HG03575 (cell line): ENCODE data around the gene VIPR2.
"Not testable (repeated sequence)": the region's sequence is repeated elsewhere in the genome, so short reads cannot be mapped to it uniquely, and the experiment has no call there.

ENCODE experiments used
- ATAC-seq: cut with Tn5 transposase; IDR thresholded peaks from one replicate; pipeline ENCODE4 v1.9.1; 2021; ENCODE audit not compliant: unreplicated experiment, insufficient number of reproducible peaks, low FRiP score; ENCODE audit errors: extremely low read depth

The VIPR2 gene

DNA sequence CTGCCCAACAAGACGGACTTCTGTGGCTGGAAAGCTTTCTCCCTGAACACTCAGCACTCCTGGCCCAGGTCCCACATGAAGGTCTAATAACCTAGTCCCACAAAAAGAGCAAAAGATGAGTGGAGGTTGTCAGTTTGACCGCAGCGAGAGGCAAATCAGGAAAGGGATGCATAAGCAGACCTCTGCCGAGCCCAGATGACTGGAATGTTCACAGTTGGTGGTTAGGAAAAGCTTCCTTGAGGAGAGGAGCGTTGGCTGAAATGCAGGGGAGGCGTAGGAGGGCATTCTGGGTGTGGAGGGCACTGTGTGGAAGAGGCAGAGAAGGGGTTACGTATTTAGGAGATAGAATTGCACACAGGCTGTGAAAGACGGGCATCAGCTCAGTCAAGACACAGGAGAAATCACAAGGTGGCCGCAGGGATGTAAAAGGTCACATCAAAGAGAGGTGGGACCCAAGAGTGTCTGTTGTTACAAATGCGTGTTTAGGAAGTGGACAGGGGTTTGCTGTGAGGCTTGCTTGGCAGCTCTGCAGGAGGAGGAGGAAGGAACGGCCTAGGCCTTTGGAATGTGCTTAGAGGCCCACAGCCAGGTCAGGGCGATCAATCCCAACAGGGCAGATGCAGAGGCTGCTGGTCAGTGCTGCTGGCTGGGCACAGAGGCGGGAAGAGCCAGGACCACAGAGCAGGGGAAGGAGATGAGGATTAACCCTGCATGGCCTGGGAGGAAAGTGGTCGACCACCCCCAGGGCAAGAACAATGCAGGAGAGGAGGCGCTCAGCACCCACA is 133.5 kb downstream of the VIPR2 start:
- no peak for ATAC-seq

DNA sequence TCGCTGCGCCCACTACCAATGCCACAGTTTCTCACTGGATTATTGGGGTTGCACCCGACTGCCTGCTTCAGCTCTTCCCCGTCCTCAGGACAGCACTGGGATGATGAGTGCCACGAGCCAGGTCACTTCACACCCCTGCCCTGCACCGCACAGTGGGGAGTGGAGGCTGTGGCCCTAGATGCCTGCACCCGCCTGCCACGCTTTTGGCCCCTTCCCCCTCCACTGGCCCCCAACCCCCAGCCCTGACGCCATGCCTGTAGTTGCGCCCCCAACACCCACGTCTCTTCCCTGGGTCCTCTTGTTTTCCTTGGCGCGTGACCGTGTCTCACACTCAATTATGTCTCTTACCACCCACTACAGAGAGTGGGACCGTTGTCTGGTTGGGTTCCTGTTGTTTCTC is 134.3 kb downstream of the VIPR2 start:
- ATAC-seq, result no peak

DNA sequence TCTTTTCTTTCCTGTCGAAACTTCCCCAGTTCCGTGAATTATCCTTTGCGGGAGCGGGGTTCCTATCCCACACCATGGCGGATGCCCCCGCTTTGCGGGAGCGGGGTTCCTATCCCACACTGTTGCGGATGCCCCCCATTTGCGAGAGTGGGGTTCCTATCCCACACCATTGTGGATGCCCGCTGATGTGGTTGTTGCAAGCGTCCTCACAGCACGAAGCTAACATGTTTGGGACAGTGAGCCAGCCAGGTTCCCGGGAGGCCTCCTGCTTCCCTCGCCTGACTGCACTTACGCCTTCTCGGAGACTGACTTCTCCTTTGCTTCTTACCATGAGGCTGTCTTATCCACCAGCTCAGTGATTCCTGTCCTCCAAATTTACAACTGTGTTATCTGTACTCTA is 134.7 kb downstream of the VIPR2 start:
- no peak for ATAC-seq

- ATAC-seq, result no peak
Observed at GRCh38 chr7:159008417-159008816, 136.2 kb downstream of the VIPR2 start.

DNA sequence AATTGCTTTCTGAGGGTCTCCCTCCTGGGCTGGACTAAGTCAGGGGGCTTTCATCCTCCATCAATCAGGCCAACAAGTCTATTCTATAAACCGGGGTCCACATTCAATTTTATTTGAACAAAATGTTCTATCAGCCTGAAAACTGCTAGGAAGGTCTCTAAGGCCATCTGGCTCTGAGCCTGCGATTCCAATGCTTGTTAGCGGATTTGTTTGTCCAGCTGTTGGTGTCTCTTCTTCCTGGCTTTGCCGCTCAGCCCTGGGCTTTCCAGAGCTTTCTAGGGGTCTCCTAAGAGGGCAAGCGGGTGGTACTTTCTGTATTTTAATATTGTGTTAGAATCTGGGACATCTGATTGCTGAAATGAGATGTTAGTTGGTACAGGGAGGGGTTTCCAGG is 136.7 kb downstream of the VIPR2 start:
- no peak for ATAC-seq

DNA sequence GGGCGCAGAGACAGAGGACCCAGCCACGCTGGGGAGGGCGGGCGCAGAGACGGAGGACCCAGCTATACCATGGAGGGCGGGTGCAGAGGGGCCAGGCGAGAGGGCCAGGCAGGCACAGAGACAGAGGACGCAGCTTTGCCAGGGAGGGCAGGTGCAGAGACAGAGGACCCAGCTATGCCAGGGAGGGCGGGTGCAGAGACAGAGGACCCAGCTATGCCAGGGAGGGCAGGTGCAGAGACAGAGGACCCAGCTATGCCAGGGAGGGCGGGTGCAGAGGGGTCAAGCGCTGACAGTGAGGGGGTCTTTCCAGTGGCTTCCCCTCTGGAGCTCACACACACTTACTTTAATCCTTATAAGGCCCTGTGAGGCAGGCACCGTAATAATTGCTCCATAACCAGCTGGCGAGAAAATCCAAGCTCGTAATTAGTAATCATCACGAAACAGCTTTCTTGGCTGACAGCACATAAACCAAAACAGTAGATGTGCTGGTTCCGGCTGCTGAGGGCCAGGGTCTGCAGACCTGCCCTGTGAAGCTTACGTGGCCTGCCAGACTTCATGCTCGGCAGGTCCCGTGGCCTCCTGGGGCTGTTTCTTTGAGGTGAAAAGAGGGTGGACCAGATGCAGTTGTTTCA is 137.2 kb downstream of the VIPR2 start:
- no peak for ATAC-seq

DNA sequence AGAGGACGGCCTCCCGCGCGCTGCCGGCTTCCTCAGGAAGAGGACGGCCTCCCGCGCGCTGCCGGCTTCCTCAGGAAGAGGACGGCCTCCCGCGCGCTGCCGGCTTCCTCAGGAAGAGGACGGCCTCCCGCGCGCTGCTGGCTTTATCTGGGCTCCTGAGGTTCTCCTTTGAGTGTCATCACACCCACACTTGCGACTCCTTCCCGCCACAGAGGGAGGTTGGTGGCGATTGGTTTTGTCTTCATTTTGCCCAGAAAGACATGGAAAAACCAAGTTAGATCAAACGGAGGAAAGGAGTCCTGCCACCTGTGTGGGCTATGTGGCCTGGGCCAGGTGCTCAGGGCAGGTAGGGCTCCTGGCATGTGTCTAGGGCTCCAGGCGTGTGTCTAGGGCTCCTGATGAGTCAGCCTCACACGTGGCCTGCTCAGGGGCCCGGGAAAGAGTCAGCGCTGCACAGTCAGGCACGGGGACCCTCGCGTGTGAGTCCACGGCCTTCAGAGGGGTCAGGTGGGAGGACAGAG is 138.0 kb downstream of the VIPR2 start:
- ATAC-seq, result no peak

GRCh38 chr7:159006022-159006609 is 138.6 kb downstream of the VIPR2 start:
- ATAC-seq, result not testable (repeated sequence)

DNA sequence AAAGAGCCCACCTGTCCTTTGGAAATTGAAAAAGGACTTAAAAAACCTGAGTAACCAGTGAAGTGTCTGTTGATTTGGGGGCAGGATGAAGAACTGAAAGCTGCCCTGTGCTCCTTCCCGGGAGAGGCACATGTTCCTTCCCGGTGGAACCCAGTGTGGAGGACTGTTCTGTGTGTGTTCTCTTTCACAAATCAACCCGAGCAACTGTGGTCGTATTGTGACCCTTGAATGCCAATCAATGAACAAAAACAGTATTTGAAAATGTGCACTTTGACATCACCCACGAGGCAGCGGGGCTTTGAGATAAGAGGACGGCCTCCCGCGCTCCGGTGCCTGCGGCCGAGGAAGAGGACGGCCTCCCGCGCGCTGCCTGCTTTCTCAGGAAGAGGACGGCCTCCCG is 139.0 kb downstream of the VIPR2 start:
- ATAC-seq, result no peak

DNA sequence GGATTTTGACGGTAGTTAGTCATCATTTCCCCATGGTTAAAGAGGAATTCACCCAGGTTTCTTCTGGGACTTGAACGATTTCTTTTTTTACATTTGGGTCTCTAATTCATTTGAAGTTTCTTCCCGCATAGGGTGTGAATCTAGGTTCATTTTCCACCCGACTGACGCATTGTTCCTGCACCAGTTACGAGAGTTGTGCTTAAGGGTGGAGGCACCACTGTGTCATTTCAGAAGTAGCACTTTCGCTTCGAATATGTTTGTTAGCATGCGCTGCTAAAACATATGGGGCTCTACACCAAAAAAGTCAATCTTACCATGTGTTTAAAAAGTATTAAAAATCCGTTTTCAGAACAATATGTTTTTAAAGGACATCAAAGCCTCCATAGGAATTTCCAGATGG is 140.3 kb downstream of the VIPR2 start:
- no peak for ATAC-seq

GRCh38 chr7:159001811-159002210 is 142.9 kb downstream of the VIPR2 start:
- no peak for ATAC-seq

DNA sequence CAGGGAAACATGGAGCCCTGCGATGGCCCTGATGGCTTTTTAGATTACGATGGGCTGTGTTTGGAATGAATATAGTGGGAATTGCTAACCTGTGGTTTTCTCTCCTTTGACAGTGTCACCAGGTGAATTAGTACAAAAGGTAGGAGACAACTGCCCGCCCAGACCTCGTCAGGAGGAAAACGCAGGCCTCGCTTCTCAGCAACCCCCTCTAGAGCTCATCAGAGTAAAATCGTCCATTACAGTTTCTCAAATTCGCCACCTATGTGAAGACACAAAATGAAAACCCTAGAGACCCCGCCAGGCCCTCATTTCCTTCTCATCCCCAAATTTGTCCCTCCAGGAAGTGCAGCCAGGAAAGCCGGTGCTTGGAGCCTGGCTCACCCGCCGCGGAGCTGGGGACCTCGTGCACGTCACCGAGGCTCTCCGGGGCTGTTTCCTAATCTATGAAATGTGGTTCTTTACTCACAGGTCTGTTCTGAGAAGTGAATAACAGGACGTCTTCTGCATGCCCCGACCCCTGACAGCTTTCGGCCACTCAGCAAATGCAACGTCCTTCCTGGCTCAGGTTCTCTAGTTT is 143.7 kb downstream of the VIPR2 start:
- no peak for ATAC-seq

DNA sequence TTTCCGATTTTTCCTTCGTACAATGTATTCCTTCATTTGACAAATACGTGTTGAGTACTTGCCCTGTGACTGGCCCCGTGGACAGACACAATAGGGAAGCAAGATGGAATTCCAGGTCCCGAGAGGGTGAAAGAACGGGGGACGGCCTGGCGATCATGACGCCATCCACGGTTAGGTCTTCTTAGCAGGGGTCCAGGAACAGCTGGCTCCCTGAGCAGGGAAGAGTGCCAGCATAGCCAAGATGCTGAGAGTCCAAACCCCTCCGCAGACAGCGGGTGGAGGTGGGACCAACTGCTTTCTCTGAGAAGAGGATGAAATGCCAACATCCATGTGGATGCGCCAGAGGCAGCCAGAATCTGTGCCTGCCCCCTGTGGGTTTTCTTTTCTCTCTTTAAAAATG is 144.6 kb downstream of the VIPR2 start:
- ATAC-seq, result no peak

- no peak for ATAC-seq
Observed at GRCh38 chr7:158999496-158999895, 145.2 kb downstream of the VIPR2 start.

- ATAC-seq, result not testable (repeated sequence)
Observed at GRCh38 chr7:158998261-158998660, 146.4 kb downstream of the VIPR2 start.

DNA sequence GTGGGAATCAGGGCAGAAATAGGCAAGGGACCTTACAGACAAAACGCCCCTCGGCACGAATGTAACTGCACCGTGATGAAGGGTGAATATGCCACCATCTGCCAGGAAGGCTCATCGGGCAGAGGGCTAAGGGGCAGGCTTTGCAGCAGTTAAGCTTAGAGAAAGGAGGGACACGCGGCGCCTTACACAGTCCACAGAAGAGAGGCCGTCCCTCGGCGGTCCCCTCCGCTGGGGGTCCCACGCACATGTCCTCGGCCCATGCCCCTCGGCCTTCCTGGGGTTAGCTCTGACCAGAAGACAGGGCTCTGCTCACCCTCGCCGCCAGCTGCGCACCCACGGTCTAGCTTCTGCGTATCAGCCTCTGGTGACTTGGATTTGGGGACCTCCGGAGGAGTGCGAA is 147.2 kb downstream of the VIPR2 start:
- no peak for ATAC-seq

DNA sequence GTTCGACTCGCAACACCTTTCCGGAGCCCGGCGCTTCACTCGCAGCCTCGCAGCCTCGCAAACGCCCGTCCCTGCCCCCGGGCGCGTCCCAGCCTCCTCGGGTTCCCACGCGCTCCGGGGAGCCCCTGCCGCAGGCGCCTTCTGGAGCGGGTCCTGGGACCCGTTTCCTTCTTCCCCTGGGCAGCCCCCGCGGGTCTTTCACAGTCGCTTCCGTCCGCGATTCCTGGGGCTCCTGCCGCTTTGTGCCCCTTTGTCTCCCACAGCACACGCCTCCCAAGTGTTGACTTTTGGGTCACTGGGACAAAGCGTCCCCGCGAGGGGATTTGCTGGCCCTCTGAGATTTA is 147.6 kb downstream of the VIPR2 start:
- ATAC-seq, result no peak

GRCh38 chr7:158996214-158997109 is 148.2 kb downstream of the VIPR2 start:
- no peak for ATAC-seq

DNA sequence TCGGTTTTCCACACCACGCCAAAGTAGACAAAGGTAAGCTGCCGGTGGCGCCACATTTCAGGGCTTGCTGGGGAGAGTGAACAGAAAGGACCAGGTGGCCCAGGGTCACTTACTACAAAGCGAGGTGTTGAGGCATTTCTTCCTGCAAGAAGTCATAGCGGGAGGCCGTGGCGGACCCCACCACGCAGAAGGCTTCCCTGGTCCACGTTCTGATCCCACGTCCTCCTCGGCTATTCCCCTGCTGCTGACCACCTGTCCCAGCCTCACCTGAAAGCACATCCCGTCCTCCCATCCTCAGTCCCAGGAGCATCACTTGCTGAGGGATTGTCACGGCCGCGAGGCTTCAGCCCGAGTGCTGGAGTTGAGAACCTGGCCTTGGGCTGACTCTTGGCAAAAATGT is 149.2 kb downstream of the VIPR2 start:
- no peak for ATAC-seq
